Measurements from ENCODE around the gene CACNA1G.

DNA sequence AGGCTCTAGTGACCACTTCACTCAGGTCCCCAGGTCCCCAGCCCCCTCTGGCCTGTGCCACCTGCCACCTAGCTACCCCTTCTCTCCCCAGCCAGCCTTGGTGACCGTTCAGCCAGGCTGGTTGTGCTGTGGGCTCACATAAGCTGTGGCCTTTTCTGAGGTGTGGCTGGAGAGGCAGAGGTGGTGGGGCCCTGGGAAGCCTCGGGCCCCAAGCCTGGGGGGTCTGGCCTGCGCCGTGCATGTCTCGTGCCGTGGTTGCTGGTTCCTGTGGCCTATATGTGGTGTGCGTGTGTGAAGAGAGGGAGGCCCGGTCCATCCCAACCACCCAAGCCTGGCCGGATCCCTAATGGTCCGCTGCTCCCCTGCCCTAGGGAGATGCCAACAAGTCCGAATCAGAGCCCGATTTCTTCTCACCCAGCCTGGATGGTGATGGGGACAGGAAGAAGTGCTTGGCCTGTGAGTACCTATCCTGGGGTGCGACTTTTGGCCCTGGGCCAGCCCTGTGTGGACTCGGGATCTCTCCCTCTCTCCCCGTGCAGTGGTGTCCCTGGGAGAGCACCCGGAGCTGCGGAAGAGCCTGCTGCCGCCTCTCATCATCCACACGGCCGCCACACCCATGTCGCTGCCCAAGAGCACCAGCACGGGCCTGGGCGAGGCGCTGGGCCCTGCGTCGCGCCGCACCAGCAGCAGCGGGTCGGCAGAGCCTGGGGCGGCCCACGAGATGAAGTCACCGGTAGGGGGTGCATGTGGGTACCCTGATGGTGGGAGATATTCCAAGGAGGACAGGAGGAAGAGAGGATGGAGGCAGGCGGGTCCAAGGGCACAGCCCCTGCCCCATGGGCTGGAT, 35.9 kb downstream of the CACNA1G start:
- TF ChIP-seq, protein P1, sequence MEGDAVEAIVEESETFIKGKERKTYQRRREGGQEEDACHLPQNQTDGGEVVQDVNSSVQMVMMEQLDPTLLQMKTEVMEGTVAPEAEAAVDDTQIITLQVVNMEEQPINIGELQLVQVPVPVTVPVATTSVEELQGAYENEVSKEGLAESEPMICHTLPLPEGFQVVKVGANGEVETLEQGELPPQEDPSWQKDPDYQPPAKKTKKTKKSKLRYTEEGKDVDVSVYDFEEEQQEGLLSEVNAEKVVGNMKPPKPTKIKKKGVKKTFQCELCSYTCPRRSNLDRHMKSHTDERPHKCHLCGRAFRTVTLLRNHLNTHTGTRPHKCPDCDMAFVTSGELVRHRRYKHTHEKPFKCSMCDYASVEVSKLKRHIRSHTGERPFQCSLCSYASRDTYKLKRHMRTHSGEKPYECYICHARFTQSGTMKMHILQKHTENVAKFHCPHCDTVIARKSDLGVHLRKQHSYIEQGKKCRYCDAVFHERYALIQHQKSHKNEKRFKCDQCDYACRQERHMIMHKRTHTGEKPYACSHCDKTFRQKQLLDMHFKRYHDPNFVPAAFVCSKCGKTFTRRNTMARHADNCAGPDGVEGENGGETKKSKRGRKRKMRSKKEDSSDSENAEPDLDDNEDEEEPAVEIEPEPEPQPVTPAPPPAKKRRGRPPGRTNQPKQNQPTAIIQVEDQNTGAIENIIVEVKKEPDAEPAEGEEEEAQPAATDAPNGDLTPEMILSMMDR (IDR thresholded peaks at IDR 0.05 in 8 of 11, conservative IDR thresholded peaks at IDR 0.05 in 3 of 11) = peak in 3 of 11 experiments; percentile 17 to 30 (median 19)
- no peak for TF ChIP-seq POLR2AphosphoS5 (IDR thresholded peaks at IDR 0.05)
- no peak for TF ChIP-seq POLR2A (IDR thresholded peaks at IDR 0.05)

All from spleen (tissue), 7 donors.